ENCODE measurements around the gene DHFR. TPM values are rescaled to one million over a fixed set of nuclear protein-coding genes. Genes with fewer than 3 reads are reported as not detected.

Gene DHFR
- polyA plus RNA-seq, 1 of the 3 experiments (the other 2 are of a cell fraction) = 16.6 TPM

DNA sequence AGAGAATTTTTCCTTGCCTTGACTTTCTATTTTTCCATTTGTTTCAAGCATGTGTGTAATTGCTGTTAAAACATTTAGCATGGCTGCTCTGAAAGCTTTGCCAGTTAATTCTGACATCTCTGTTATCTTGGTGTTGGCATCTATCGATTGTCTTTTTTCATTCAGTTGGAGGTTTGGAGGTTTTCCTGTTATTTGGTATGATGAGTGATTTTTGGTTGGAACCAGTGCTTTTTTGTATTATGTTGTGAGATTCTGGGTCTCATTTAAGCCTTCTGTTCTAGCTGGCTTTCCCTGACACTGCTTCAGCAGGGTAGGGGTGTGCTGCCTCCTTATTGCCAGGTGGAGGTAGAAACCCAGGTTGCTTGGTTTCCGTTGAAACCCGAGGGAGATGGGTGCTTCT, 40.9 kb upstream of the DHFR start:
- ChIA-PET CTCF (interaction anchor here (0.6 kb wide), 1 partner anchor 8 kb away, joined by 3 read pairs; no protein-coding TSS in a partner anchor), POLR2A (no interaction called here)
- peaks cover 6% of the 10 kb centered on the region for H3F3A ChIP-seq (replicated peaks; ENCODE audit: insufficient read depth)

More for the DNA sequence above, 40.9 kb upstream of the DHFR start:
- H3K4me1 ChIP-seq (ENCODE audit: control insufficient read depth in 1 of 2, insufficient read depth in 2 of 2, low read depth in 1 of 2, low read length in 1 of 2) = no peaks in the 10 kb centered on the region
- WGBS (ENCODE audit: low lambda C conversion rate) = 91% methylated on average over 3 of the region's 3 CpGs
- TF ChIP-seq, protein P1, sequence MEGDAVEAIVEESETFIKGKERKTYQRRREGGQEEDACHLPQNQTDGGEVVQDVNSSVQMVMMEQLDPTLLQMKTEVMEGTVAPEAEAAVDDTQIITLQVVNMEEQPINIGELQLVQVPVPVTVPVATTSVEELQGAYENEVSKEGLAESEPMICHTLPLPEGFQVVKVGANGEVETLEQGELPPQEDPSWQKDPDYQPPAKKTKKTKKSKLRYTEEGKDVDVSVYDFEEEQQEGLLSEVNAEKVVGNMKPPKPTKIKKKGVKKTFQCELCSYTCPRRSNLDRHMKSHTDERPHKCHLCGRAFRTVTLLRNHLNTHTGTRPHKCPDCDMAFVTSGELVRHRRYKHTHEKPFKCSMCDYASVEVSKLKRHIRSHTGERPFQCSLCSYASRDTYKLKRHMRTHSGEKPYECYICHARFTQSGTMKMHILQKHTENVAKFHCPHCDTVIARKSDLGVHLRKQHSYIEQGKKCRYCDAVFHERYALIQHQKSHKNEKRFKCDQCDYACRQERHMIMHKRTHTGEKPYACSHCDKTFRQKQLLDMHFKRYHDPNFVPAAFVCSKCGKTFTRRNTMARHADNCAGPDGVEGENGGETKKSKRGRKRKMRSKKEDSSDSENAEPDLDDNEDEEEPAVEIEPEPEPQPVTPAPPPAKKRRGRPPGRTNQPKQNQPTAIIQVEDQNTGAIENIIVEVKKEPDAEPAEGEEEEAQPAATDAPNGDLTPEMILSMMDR (IDR thresholded peaks at IDR 0.05) = no peak
- no peak for TF ChIP-seq MEF2A (IDR thresholded peaks at IDR 0.05; ENCODE audit: borderline replicate concordance, low read depth)
- TF ChIP-seq, protein P2, sequence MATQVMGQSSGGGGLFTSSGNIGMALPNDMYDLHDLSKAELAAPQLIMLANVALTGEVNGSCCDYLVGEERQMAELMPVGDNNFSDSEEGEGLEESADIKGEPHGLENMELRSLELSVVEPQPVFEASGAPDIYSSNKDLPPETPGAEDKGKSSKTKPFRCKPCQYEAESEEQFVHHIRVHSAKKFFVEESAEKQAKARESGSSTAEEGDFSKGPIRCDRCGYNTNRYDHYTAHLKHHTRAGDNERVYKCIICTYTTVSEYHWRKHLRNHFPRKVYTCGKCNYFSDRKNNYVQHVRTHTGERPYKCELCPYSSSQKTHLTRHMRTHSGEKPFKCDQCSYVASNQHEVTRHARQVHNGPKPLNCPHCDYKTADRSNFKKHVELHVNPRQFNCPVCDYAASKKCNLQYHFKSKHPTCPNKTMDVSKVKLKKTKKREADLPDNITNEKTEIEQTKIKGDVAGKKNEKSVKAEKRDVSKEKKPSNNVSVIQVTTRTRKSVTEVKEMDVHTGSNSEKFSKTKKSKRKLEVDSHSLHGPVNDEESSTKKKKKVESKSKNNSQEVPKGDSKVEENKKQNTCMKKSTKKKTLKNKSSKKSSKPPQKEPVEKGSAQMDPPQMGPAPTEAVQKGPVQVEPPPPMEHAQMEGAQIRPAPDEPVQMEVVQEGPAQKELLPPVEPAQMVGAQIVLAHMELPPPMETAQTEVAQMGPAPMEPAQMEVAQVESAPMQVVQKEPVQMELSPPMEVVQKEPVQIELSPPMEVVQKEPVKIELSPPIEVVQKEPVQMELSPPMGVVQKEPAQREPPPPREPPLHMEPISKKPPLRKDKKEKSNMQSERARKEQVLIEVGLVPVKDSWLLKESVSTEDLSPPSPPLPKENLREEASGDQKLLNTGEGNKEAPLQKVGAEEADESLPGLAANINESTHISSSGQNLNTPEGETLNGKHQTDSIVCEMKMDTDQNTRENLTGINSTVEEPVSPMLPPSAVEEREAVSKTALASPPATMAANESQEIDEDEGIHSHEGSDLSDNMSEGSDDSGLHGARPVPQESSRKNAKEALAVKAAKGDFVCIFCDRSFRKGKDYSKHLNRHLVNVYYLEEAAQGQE (IDR thresholded peaks at IDR 0.05; ENCODE audit: low read depth, low read length) = no peak
- TF ChIP-seq, protein P3, sequence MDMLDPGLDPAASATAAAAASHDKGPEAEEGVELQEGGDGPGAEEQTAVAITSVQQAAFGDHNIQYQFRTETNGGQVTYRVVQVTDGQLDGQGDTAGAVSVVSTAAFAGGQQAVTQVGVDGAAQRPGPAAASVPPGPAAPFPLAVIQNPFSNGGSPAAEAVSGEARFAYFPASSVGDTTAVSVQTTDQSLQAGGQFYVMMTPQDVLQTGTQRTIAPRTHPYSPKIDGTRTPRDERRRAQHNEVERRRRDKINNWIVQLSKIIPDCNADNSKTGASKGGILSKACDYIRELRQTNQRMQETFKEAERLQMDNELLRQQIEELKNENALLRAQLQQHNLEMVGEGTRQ (IDR thresholded peaks at IDR 0.05; ENCODE audit: borderline replicate concordance, low read depth, low read length) = no peak
- TF ChIP-seq SMC3 (IDR thresholded peaks at IDR 0.05; ENCODE audit: low read depth, low read length) = no peak
- no peak for TF ChIP-seq GABPA (IDR thresholded peaks at IDR 0.05; ENCODE audit: low read depth)
- no peak for TF ChIP-seq MXI1 (IDR thresholded peaks at IDR 0.05; ENCODE audit: low read depth, low read length)
- TF ChIP-seq, protein P4, sequence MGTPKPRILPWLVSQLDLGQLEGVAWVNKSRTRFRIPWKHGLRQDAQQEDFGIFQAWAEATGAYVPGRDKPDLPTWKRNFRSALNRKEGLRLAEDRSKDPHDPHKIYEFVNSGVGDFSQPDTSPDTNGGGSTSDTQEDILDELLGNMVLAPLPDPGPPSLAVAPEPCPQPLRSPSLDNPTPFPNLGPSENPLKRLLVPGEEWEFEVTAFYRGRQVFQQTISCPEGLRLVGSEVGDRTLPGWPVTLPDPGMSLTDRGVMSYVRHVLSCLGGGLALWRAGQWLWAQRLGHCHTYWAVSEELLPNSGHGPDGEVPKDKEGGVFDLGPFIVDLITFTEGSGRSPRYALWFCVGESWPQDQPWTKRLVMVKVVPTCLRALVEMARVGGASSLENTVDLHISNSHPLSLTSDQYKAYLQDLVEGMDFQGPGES (IDR thresholded peaks at IDR 0.05; ENCODE audit: low read depth, low read length) = no peak
- TF ChIP-seq, protein P5, sequence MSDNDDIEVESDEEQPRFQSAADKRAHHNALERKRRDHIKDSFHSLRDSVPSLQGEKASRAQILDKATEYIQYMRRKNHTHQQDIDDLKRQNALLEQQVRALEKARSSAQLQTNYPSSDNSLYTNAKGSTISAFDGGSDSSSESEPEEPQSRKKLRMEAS (IDR thresholded peaks at IDR 0.05; ENCODE audit: low read depth) = no peak
- TF ChIP-seq JUND (IDR thresholded peaks at IDR 0.05) = no peak
- no peak for TF ChIP-seq EP300 (IDR thresholded peaks at IDR 0.05; ENCODE audit: borderline replicate concordance in 1 of 2, low read depth in 1 of 2, low read length in 1 of 2)
- no peak for TF ChIP-seq EZH2phosphoT487 (IDR thresholded peaks at IDR 0.05; ENCODE audit: borderline replicate concordance, low read depth)
- no peak for TF ChIP-seq FOXJ3 (CRISPR knock-in tag; IDR thresholded peaks at IDR 0.05)
- H3K4me2 ChIP-seq = no peak overlapping the region
- no peaks in the 10 kb centered on the region for H3K9me3 ChIP-seq
- H3K36me3 ChIP-seq (replicated peaks in 1 of 2; ENCODE audit: control insufficient read depth in 1 of 2, insufficient read depth in 2 of 2, low read length in 1 of 2) = peaks cover 4 to 10% of the 10 kb centered on the region in 2 experiments
- no peak for DNase-seq
- H3K9me2 ChIP-seq = no peaks in the 10 kb centered on the region
- H3K27ac ChIP-seq (ENCODE audit: low read depth in 2 of 2, low read length in 1 of 2) = no peak overlapping the region
- no peaks in the 10 kb centered on the region for H4K20me1 ChIP-seq (ENCODE audit: insufficient read depth)
- H3K4me3 ChIP-seq (ENCODE audit: low read depth in 2 of 2, low read length in 1 of 2) = no peak overlapping the region
- no peaks in the 10 kb centered on the region for H3K27me3 ChIP-seq (ENCODE audit: insufficient read depth)
- no peaks in the 10 kb centered on the region for H3K79me2 ChIP-seq (ENCODE audit: insufficient read depth)
- H2AFZ ChIP-seq (ENCODE audit: low read depth) = no peak overlapping the region
- H3K9ac ChIP-seq = no peak overlapping the region
